ENCODE results near the gene TMEM120A.

Gene TMEM120A

GRCh38 chr7:75987805-75988567 is 6.4 kb downstream of the TMEM120A start:
- DNase-seq: no peak
- no peak for TF ChIP-seq GATA1 (IDR thresholded peaks at IDR 0.05; ENCODE audit: low read depth, low read length)

DNA sequence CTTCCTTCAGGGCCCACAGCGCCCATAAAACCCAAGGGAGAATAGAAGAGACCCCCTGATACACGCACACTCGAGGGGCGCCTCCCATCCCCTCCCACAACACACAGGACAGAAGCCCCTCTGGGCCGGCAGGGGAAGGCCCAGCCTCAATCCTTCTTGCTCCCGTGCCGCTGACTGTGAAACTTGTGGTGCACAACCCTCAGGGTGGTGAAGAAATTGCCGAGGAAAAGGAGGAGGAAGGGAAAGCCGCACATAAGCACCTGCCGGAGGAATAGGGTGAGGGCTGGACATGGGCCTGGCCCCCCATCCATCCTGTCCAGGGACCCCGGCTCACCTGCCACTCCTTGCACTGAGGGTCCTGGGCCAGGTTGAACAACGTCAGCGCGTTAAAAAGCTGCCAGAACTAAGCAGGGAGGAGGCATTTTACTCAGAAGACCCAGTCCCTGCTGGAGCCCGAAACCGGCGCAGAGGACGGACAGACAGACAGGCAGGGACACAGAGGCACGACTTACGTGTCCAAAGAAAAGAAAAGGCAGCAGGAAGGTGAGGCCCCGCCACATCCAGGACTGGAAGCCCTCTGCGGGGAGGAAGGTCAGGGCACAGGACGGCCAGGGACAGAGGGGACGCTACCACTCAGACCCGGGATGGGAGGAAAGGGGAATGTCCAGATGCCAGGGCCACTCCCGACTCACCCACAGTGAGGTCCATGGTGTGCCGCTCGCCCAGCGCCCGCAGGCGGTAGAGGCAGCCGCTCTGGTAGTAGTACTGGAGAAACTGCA is 7.2 kb downstream of the TMEM120A start:
- no peak for TF ChIP-seq POLR2A (IDR thresholded peaks at IDR 0.05; ENCODE audit: low read length)
- TF ChIP-seq GATA1 (IDR thresholded peaks at IDR 0.05; ENCODE audit: low read depth, low read length): no peak
- no peak for DNase-seq

- no peak for DNase-seq
Observed at GRCh38 chr7:75986147-75986781, 8.1 kb downstream of the TMEM120A start.

GRCh38 chr7:75985518-75986146 is 8.8 kb downstream of the TMEM120A start:
- peak; percentile 28 to 32 for DNase-seq
- no peak for TF ChIP-seq GATA1 (IDR thresholded peaks at IDR 0.05; ENCODE audit: low read depth, low read length)
- TF ChIP-seq POLR2A (IDR thresholded peaks at IDR 0.05; ENCODE audit: low read length): no peak

More at GRCh38 chr7:75986147-75986781, 8.1 kb downstream of the TMEM120A start:
- TF ChIP-seq POLR2A (IDR thresholded peaks at IDR 0.05; ENCODE audit: low read length): no peak
- TF ChIP-seq GATA1 (IDR thresholded peaks at IDR 0.05; ENCODE audit: low read depth, low read length): no peak

GRCh38 chr7:75985009-75985517 is 9.3 kb downstream of the TMEM120A start:
- no peak for DNase-seq
- TF ChIP-seq POLR2A (IDR thresholded peaks at IDR 0.05; ENCODE audit: low read length) (no peak), GATA1 (IDR thresholded peaks at IDR 0.05; ENCODE audit: low read depth, low read length) (no peak)

DNA sequence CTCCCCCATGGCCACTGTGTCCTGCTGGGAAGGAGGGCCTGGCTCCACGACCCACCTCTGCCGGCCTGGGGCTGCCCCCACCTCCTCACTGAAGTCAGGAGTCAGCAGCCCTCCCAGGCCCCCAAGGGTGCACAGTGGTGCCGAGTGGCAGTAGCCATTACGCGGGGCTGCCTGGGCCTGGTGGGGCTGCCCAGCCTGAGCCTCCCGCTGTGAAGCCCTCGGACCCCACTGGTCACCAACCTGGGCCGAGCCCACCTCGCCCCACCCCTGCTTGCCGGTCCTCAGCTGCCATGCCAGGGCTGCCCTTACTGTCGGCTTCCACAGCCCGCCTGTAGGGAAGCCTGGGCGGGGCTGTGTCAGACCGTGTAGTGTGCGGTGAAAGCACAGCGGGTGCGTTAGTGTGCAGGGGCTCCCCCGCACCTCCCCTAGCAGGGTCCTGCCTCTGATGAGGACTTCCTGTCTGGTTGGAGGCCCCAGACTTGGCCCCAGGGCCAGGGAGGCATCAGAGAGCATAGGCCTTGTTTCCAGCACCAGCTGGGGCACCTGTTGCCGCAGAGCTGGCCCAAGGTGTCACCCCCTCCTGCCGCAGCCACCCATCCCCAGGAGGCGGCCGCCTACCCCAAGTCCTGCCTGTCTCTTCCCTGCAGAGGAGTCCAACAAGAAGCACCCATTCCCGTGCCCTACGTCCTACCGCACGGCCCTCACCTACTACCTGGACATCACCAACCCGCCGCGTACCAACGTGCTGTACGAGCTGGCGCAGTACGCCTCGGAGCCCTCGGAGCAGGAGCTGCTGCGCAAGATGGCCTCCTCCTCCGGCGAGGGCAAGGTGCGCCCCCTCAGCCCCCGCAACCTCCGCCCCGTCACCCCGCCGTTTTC is 10.0 kb downstream of the TMEM120A start:
- no peak for DNase-seq
- TF ChIP-seq GATA1 (IDR thresholded peaks at IDR 0.05; ENCODE audit: low read depth, low read length) (no peak), POLR2A (IDR thresholded peaks at IDR 0.05; ENCODE audit: low read length) (no peak)

DNA sequence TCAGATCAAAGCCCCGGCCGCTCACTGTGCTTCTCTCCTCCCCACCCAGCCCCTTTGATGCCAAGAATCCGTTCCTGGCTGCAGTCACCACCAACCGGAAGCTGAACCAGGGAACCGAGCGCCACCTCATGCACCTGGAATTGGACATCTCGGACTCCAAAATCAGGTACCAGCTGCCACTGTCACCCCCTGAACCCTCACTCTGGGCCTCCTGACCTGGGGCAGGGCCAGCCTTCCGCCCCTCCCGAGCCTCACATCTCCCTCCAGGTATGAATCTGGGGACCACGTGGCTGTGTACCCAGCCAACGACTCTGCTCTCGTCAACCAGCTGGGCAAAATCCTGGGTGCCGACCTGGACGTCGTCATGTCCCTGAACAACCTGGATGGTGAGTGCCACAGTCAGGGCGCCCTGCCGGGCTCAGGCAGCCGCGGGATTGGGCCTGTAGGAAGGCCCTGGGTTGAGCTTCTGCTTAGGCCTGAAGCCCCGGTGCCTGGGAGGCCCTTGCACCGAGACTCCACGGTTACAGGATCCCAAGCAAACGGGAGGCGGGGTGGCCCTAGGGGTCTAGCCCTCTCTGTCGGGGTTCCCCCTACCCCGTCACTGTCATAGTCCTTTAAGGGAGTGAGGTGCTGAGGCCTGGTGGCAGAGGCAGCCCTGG is 10.8 kb downstream of the TMEM120A start:
- no peak for DNase-seq
- TF ChIP-seq GATA1 (IDR thresholded peaks at IDR 0.05; ENCODE audit: low read depth, low read length) (no peak), POLR2A (IDR thresholded peaks at IDR 0.05; ENCODE audit: low read length) (no peak)

DNA sequence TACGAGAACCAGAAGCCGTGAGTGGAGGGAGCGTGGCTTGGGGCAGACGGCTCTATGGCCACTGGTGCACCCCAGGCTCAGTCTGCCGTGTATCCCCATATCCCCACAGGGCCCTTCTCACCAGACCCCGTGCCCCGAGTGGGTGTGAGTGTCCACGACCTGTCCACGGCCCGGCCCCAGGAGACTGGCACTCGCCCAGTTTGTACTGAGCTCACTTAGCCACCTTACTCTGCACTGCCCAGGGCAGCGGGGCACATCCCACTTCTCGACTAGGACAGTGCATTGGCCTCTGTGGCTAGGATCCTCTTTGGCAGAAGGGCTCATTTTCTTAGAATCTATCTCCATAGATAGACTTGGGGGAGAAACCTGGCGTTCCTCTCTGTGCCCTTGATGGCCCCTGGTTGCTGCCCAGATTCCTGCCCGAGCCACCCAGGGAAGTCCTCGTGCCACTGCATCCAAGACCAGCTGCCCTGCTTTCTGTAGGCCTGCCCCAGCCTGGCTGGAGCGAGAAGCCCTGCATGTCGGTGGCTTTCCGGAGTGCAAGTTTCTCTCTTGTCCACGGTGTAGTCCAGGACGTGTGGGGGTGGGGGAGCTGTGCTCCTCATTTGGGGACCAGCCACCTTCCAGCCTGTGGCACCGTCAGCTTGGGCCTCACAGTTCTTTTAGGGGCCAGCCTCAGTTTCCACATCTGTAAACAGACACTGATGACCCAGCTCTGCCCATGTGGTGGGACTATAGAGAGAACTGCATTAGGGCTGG is 11.9 kb downstream of the TMEM120A start:
- no peak for DNase-seq
- no peak for TF ChIP-seq POLR2A (IDR thresholded peaks at IDR 0.05; ENCODE audit: low read length)
- no peak for TF ChIP-seq GATA1 (IDR thresholded peaks at IDR 0.05; ENCODE audit: low read depth, low read length)

DNA sequence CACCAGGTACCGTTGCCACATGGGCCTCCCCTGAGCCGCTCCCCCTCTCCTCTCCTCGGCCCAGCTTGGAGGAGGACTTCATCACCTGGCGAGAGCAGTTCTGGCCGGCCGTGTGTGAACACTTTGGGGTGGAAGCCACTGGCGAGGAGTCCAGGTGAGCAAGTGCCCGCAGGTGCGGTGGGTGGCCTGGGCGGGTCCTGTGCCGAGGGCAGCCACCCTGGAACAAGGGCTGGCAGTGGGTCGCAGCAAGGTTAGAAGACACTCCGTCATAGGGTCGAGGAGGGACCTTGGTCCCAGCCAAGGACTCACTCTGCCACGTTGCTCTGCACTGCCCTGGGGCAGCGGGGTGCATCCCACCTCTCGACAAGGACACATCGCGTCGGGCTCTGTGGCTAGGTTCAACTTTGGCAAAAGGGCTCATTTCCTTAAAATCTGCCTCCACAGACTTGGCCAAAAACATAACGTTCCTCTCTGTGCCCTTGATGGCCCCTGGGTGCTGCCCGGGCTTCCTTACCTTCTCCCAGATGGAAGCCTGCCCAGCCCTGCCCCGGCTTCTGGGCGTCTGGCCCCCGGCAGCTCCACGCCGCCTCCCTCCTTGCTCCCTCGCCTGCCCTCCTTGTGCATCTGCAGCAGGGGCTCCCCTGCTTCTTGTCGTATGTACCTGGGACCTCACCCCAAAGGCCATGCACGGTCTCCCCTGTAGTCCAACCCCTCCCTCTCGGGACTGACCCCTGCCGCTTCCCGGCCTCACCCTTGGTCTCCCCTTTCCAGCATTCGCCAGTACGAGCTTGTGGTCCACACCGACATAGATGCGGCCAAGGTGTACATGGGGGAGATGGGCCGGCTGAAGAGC is 12.7 kb downstream of the TMEM120A start:
- no peak for DNase-seq
- TF ChIP-seq GATA1 (IDR thresholded peaks at IDR 0.05; ENCODE audit: low read depth, low read length): no peak
- TF ChIP-seq POLR2A (IDR thresholded peaks at IDR 0.05; ENCODE audit: low read length): no peak

- no peak for DNase-seq
- TF ChIP-seq GATA1 (IDR thresholded peaks at IDR 0.05; ENCODE audit: low read depth, low read length): no peak
Observed at GRCh38 chr7:75981203-75981452, 13.3 kb downstream of the TMEM120A start.

GRCh38 chr7:75980430-75981202 is 13.8 kb downstream of the TMEM120A start:
- no peak for DNase-seq

More at GRCh38 chr7:75980430-75981202, 13.8 kb downstream of the TMEM120A start:
- TF ChIP-seq POLR2A (IDR thresholded peaks at IDR 0.05; ENCODE audit: low read length): no peak
- no peak for TF ChIP-seq GATA1 (IDR thresholded peaks at IDR 0.05; ENCODE audit: low read depth, low read length)

Measured in erythroblast (primary cell).